HG03378 (cell line): ENCODE measurements around the gene ADAM10.
A peak's percentile ranks its signal among the peaks of the same experiment; 100 is the strongest.

Source experiments
- ATAC-seq: cut with Tn5 transposase; IDR thresholded peaks from one replicate; pipeline ENCODE4 v1.9.1; 2021; ENCODE audit warnings: mild to moderate bottlenecking, moderate library complexity; ENCODE audit not compliant: unreplicated experiment

ADAM10 gene

DNA sequence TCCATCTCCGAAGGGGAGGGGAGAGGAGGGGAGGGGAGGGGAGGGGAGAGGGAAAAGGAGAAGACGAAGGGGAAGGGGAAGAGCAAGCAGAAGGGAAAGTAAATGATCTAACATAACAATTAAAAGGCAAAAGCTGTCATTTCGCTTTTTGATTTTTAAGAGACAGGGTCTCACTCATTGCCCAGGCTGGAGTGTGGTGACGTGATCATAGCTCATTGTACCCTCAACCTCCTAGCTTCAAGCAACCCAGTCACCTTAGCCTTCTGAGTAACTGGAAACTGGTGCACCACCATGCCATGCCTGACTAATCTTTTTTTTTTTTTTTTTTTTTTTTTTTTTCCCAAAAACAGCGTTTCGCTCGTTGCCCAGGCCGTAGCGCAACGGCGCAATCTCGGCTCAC is 22.6 kb downstream of the ADAM10 start:
- ATAC-seq, result no peak

DNA sequence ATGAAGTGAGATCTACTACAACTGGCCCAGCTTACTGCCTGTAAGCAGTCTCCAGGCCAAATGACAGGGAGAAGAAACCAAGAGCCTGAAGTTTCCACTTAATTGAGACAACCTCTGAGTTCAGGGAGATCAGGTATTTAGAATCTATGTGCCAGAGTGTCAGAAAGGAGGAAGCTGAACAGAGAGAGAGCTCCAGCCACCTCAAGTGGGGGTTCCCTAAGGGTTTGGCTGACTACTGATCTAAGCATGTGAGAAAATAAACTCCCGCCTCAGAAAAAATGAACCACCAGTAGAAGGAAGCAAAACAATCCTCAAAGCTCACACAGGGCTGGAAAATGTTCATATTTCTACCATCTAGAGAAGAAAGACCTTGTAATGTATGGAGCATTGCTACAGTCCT is 25.0 kb downstream of the ADAM10 start:
- peak; percentile 79 for ATAC-seq

DNA sequence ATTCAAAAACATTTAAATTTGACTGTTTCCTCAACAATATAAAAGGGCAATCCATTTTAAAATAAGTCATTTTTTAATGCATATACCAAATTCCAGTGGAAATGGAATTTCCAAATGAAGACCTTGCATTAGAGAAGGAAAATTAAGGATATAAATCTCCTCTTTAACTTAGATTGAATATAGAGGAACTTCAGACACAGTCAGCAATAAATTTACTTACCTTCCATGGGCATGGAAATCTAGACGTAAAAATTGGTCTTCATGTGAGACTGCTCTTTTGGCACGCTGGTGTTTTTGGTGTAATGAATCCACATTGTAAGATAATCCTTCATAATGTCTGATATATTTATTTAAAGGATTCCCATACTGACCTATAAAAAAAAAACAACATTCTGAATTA is 32.1 kb downstream of the ADAM10 start:
- no peak for ATAC-seq

DNA sequence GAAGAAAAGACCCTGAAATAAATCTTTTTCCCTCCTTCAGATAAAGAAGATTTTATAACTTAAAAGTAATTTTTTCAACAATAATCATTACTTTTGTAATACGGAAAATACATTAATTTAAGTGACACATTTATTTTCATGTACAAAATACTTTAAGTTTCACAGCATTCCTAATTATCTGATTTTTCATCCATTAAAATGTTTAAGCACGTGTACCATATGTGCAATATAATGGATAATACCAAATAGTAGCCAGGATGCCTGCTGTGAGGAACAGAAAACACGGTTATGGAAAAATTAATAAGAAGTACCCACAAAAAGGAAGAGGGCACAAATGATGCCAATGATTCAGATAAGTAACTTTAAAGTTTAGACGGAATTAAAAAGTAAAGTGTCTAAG is 33.5 kb downstream of the ADAM10 start:
- ATAC-seq, result no peak

DNA sequence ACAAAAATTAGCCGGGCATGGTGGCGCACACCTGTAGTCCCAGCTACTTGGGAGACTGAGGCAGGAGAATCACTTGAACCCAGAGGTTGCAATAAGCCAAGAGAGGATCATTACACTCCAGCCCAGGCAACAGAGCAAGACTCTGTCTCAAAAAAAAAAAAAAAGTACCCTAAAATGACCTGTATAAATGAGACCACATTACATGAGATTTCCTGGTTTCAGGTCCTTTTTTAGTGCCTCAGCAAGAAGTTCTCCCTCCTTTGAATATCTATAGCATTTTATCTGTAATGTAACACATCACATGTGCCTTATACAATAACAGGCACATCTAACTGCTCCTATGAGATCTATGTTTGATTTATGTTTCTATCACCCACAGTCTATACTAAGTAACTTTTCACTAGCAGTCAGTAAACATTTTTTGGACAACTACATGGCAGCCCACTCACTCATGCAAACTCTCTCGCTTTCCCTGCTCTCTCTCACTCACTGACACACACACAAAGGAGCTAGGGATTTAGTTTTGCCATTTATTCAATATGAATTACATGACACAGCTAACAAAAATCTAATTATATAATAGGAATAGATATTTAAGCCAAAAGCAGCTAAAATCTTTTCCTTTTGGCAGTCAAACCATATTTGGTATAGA is 34.1 kb downstream of the ADAM10 start:
- ATAC-seq, result no peak

DNA sequence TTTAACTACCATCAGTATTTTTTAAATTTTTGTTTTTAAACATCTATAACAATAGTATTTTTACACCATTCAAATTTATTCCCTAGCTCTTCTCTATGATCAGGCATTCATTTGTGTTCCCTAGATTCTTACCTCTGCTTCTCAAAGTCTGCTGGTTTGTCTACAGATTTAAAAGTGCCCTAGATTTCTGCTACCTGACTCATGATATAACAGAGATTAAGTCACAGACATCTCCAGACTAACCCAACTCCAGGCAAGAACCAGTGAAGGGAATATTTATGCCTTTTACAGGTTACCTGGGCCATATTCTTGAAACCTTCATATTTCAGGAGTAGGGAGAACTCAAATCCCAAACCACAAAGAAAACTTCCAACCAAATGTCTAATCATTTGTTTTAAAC is 38.8 kb downstream of the ADAM10 start:
- no peak for ATAC-seq

DNA sequence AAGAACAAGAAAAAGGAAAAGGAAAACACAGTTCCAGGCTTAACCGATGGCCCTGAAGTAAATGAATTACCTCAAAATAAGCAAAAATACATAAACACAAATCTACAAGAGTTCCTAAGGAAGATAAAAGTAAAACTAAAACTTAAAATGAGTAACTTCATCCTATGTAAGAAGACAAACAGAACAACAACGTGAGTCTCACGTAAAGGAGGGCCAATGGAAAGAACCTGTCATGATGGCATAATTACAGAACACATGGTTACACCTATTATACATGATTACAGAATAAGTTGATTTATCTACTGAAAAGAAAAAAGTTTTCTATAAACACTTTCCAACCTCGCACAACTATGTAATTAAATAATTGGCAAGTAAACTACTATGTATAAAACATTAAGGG is 42.1 kb downstream of the ADAM10 start:
- no peak for ATAC-seq

DNA sequence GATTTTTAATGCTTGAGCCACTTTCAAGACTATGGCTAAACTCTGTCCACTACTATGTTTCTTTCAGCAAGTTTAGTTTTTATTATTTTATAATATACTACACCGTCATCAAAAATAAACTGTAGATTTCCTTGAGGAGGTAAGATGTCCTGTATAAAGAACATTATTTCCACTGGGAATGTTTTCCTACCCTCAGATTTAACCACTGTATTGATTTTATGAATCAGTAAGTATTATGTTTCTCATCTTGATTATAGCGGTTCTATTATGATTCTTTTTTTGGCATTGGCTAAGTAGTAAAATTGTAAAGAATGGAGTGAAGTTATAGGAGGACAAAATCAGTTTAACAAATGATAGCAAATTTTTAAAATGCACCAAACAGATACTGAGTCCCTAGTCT is 44.4 kb downstream of the ADAM10 start:
- ATAC-seq, result no peak

DNA sequence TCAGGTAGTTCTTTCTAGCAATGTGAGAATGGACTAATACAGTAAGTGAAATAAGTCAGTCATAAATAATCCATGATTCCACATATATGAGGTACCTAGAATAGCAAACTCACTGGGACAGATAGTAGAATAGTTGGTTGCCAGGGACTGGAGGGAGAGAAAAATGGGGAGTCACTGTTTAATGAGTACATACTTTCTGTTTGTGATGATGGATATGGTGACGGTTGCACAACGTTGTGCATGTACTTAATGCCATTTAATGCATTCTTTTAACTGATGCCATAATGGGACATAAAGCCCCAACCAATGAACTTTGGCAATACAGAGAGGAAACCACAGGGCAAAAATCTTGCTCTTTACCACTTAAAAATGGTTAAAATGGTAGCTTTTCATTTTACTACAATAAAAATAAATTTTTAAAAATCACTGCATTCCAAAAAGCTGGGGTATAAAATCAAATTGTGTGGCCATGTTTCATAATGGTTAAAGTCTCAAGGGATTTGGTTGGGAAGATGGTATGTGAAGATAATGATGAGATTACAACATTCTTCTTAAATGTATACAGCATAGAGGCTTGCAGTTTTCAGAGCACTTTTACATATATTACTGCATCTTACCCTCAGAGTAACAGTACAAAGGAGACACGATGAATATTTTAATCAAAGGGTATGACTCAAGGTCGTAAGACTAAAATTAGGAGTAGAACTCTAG is 45.2 kb downstream of the ADAM10 start:
- ATAC-seq, result no peak

DNA sequence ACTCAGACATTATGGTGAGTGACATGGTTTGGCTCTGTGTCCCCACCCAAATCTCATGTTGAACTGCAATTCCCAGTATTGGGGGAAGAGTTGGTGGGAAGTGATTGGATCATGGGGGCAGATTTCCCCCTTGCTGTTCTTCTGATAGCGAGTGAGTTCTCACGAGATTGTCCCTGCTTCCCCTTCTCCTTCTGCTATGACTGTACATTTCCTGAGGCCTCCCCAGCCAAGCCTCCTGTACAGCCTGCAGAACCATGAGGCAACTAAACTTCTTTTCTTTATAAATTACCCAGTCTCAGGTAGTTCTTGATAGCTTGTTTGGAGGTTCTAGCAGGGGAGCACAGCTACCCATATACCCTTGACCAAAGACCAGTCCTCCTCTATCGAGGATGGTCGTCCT is 45.9 kb downstream of the ADAM10 start:
- ATAC-seq, result no peak

DNA sequence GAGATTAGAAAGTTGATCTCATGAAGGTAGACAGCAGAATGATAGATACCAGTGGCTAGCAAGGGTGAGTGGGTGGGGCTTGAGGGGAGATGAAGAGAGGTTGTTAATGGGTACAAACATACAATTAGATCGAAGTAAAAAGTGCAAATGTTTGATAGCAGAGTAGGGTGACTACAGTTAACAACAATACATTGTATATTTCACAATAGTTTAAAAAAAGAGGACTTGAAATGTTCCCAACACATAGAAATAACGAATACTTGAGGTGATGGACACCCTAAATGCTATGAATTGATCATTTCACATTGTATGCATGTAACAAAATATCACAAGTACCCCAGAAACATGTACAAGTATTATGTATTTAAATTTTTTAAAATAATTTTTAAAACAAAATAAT is 47.3 kb downstream of the ADAM10 start:
- ATAC-seq, result no peak

DNA sequence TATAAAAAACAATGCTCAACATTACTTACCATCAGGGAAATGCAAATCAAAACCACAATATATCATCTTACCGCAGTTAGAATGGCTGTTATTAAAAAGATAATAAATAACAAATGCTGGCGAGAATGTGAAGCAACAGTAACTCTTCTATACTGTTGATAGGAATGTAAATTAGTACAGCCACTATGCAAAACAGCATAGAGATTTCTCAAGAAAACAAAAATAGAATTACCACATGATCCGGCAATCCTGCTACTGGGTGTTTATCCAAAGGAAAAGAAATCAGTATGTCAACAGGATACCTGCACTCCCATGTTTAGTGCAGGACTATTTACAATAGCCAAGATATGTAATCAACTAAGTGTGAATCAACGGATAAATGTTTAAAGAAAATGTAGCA is 48.1 kb downstream of the ADAM10 start:
- no peak for ATAC-seq

DNA sequence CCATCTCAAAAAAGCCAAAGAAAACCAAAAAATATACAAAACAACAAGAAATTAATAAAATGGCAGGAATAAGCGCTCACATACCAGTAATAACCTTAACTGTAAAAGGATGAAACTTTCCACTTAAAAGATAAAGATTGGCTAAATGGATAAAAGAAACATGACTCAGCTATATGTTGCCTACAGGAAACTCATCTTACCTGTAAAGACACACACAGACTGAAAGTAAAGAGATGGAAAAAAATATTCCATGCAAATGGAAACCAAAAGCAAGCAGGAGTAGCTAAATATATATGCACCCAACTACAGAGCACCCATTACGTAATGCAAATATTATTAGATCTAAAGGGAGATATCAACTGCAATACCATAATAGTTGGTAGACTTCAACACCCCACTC is 49.7 kb downstream of the ADAM10 start:
- ATAC-seq, result no peak

DNA sequence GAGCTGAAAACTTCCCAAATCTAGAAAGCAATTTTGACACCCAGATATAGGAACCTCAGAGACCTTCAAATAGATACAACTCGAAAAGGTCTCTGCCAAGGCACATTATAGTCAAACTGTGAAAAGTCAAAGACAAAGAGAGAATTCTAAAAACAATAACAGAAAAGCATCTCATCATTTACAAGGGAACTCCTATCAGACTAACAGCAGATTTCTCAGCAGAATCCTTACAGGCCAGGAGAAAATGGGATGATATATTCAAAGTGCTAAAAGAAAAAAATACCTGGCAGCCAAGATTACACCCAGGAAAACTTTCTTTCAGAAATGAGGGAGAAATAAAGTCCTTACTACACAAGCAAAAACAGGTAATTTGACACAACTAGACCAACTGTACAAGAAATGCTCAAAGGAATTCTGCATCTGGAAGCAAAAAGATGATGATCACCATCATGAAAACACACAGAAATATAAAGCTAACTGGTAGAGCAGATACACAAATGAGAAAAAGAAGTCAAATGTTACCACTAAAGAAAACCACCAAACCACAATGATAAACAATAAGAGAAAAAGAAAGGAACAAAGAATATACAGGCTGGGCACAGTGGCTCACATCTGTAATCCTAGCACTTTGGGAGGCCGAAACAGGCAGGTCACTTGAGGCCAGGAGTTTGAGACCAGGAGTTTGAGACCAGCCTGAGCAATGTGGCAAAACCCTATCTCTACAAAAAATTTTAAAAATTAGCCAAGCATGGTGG is 50.4 kb downstream of the ADAM10 start:
- no peak for ATAC-seq

DNA sequence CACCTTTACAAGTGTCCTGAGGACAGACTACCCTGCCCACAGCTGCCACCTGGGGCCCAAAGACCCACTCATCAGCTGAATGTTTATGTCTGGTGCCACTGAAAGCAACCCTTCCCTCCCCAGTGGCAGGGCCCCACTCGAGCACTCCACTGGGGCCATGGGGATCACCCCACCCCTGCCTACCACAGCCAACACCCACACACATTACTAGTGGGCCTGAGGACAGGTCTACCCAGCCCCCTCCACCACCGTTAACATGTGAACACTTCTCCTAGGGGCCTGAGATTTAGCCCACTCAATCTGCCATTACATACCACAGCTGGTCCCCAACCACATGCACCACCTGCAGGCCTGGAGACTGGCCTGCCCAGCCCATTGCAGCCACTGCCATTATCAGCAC is 52.3 kb downstream of the ADAM10 start:
- ATAC-seq, result no peak

DNA sequence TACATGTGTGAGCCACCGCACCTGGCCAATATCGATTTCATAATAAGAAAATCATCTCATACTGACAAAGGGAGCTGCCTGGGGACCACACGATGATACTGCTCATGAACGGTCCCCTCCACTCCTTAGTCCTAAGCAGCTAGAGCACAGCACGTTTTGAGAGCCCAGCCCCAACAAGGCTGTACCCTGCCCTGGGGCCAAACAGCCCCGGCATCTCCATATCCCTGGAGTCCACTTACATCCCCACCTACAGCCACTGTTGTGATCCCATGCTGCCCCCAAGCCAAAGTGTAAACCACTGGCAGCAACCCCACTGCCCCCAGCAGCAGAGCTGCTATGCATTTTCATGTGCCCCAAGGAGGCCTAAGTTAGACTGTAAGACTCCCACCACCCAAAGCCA is 52.8 kb downstream of the ADAM10 start:
- no peak for ATAC-seq

DNA sequence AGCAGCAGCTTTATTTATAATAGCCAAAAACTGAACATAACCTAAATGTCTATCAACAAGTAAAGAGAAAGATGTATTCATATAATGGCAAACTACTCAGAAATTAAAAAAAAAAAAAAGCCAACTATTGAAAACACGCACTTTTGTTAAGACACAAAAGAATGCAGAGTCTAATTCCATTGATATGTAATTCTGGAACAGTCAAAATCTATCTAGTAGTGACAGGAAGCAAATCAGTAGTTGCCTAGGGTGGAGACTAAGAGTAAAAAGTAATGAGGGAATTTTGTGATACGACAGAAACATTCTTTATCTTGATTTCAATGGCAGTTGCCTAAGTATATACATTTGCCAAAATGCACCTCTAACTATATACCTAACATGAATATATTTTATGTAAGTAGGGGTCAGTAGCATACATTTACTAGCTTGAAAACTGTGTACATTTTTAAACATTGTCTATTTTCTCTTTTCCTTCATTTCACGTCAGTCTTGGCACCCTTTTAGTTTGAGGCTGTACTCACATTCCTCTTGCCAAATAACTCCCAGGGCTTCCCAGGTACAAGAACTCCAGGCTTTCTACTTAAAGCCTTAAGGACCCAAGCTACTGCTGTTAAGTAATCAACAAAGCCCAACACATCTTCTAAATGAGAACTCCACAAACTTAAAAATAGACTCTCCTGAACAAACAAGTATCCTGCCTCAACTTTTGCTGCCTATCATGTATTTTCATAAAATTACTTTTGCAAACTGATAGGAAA is 54.7 kb downstream of the ADAM10 start:
- ATAC-seq, result no peak

DNA sequence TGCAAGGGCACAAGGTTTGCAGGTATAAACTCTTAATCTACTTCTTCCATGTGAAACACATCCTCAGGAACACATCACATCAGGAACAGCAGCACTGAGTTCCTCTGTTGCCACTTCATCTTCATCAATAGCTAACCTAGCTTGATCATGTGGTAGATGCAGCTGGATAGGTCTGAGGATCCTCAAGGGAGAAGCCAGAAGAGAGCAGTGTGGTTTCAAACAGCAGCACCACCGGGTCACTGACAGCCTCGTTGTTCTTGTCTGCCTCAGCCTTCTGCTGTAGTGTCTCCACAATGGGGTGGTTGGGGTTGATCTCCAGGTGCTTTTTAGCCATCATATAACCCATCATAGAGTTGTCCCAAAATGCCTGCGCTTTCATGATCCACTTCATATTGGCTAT is 58.8 kb downstream of the ADAM10 start:
- no peak for ATAC-seq

DNA sequence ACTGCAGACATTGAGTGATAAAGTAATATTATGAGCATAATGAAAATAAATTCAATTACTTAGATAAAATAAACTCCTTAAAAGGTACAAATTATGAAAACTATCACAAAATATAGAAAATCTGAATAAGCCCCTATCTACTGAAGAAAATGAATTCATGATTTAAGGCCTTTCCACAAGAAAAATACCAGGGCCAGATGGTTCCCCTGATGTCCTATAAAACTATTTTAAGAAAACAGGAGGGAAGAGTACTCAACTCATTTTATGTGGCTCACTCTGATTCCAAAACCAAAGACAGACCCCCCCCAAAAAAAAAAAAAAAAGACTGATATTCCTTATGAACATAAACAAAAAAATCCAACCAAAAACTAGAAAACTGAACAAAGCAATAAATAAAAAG is 59.9 kb downstream of the ADAM10 start:
- ATAC-seq, result no peak

DNA sequence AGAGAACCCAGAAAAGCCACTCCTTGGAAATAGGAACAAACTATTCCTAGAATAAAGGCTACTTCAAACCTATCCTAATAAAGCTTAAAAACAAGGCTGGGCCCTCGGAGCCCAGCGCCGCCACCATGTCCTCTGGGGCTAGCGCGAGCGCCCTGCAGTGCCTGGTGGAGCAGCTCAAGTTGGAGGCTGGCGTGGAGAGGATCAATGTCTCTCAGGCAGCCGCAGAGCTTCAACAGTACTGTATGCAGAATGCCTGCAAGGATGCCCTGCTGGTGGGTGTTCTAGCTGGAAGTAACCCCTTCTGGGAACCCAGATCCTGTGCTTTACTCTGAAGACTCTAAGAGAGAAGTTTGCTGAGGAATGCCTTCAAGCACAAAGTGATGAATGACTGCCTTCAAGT is 63.2 kb downstream of the ADAM10 start:
- no peak for ATAC-seq

DNA sequence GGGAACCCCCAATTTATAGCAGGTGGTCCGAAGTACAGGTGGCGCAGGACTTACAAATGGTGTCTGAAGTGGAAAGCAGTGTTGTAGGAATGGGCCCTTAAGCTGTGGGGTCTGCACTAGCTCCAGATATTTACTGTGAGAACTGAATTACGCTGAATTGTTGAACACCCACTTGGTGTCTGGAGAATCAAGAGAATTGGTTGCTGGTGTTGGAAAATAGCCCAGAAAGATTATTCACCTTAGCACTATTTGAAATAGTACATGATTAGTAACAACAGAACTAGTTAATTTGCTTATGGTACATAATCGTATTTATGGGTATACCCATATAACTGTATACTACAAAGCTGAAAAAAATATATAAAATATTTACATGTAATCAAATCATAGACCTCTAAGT is 64.8 kb downstream of the ADAM10 start:
- no peak for ATAC-seq
